ENCODE data around the gene TMUB1.

DNA sequence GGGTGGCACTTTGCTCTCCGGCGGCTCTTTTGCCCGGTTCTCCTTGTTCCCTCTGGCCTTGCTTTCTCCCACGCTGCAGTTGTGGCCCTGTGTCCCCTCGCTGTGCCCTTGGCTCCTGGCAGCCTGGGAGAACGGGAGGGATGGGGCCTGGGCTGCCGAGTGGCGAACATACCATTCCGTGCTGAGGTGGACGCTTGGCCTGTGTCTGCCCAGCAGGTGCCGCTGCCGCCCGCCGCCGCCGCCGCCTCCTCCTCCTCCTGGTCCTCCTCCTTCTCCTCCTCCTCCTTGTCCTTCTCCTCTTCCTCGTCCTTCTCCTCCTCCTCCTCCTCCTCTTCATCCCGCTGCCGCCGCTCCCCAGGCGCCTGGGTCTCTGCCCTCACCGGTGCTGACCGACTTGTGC, 39.0 kb upstream of the TMUB1 start:
- TF ChIP-seq, protein P1, sequence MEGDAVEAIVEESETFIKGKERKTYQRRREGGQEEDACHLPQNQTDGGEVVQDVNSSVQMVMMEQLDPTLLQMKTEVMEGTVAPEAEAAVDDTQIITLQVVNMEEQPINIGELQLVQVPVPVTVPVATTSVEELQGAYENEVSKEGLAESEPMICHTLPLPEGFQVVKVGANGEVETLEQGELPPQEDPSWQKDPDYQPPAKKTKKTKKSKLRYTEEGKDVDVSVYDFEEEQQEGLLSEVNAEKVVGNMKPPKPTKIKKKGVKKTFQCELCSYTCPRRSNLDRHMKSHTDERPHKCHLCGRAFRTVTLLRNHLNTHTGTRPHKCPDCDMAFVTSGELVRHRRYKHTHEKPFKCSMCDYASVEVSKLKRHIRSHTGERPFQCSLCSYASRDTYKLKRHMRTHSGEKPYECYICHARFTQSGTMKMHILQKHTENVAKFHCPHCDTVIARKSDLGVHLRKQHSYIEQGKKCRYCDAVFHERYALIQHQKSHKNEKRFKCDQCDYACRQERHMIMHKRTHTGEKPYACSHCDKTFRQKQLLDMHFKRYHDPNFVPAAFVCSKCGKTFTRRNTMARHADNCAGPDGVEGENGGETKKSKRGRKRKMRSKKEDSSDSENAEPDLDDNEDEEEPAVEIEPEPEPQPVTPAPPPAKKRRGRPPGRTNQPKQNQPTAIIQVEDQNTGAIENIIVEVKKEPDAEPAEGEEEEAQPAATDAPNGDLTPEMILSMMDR (conservative IDR thresholded peaks at IDR 0.05 in 1 of 2, IDR thresholded peaks at IDR 0.05 in 1 of 2; ENCODE audit: extremely low read depth in 1 of 2, insufficient read depth in 1 of 2, low read depth in 1 of 2, low read length in 2 of 2), result no peak
- TF ChIP-seq EZH2 (IDR thresholded peaks at IDR 0.05; ENCODE audit: borderline replicate concordance, low read length), result no peak

All from mammary epithelial cell (primary cell).